Prostate gland (tissue), 2 donors: ENCODE data around the gene SNX9. TPM values are rescaled to one million over a fixed set of nuclear protein-coding genes. Genes with fewer than 3 reads are reported as not detected.

Experiments
- DNase-seq: peaks from one replicate; pipeline ENCODE4 v3.0.0-alpha.2; 2019; ENCODE audit warnings: low spot score
- H3K27ac ChIP-seq, 2 donors: fragments of 200-600 bp; sonication (generic); 2 replicates each; pipeline ENCODE4 v1.5.1; 2017 to 2019
- H3K27me3 ChIP-seq: fragments of 200-600 bp; sonication (generic); replicated peaks from 2 replicates; pipeline ENCODE4 v1.5.1; 2019; ENCODE audit not compliant: insufficient read depth
- H3K36me3 ChIP-seq, 2 donors: fragments of 200-600 bp; sonication (generic); 1 replicate in 1 of 2; 2 replicates in 1 of 2; pipeline versions ENCODE4 v1.5.1 to v1.8.1; 2017 to 2019
- H3K4me1 ChIP-seq: fragments of 200-600 bp; sonication (generic); replicated peaks from 2 replicates; pipeline ENCODE4 v1.5.1; 2019
- H3K4me3 ChIP-seq, 2 donors: fragments of 200-600 bp; sonication (generic); 2 replicates each; pipeline ENCODE4 v1.5.1; 2017 to 2019
- H3K9me3 ChIP-seq: fragments of 200-600 bp; sonication (generic); 2 replicates; pipeline ENCODE4 v1.5.1; 2017
- POLR2A ChIP-seq: fragments of 450-650 bp; IDR thresholded peaks from one replicate; pipeline ENCODE4 v1.6.1; 2016; ENCODE audit warnings: antibody characterized with exemption, mild to moderate bottlenecking
- POLR2AphosphoS5 ChIP-seq: sonication (generic); formaldehyde crosslinking; IDR thresholded peaks from one replicate; pipeline ENCODE4 v1.6.1; 2017; ENCODE audit warnings: antibody characterized with exemption
- WGBS: methylation state at CpG from one replicate; pipeline ENCODE4 v1.1.5; 2018; 5-methylcytosine and 5-hydroxymethylcytosine counted together
- intact Hi-C: fragments of 100-400 bp; cut with DNase I; formaldehyde crosslinking; loops from one replicate; pipeline ENCODE4 v1.14.2; 2022
- total RNA-seq, 2 donors: library from RNA; depleted of rRNA; stranded (reverse); fragments of >200 nt; gene quantifications; one replicate each; pipeline ENCODE4 v1.1.0, GENCODE V29; 2016
- TF ChIP-seq, protein P1 (sequence below), 4 experiments: fragments of 200-600 bp in 2 of 4; fragments of 450-650 bp in 2 of 4; sonication (generic) in 2 of 4; IDR thresholded peaks; 1 replicate in 3 of 4; 2 replicates in 1 of 4; pipeline ENCODE4 v1.5.1; 2016 to 2019; ENCODE audit warnings: antibody characterized with exemption in 4 of 4, mild to moderate bottlenecking in 2 of 4, moderate library complexity in 2 of 4

Gene SNX9
- total RNA-seq, 2 donors from 2014 or later: 39.2 to 40.6 TPM

DNA sequence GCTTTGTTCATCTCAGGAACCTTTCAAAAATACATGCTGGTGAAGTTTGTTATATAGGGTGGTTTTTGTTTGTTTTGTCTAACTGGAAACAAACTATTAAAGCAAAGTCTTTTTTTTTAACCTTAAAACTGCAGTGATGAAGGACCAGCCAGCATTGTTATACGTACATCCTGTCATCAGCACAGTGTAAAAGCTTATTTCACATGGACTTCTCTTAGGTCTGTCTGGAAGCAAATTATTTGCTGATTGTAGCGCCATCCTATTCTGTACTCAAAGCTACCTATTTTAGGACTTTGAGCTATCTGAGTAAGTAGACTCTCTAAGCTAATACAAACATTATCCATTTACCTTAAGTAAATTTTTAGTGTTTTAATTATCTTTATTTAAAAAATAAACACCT lies 61.7 kb downstream of the SNX9 start:
- DNase-seq: no peak
- H3K27me3 ChIP-seq: no peaks in the 10 kb centered on the region
- no peak for TF ChIP-seq POLR2AphosphoS5
- TF ChIP-seq, protein P1, sequence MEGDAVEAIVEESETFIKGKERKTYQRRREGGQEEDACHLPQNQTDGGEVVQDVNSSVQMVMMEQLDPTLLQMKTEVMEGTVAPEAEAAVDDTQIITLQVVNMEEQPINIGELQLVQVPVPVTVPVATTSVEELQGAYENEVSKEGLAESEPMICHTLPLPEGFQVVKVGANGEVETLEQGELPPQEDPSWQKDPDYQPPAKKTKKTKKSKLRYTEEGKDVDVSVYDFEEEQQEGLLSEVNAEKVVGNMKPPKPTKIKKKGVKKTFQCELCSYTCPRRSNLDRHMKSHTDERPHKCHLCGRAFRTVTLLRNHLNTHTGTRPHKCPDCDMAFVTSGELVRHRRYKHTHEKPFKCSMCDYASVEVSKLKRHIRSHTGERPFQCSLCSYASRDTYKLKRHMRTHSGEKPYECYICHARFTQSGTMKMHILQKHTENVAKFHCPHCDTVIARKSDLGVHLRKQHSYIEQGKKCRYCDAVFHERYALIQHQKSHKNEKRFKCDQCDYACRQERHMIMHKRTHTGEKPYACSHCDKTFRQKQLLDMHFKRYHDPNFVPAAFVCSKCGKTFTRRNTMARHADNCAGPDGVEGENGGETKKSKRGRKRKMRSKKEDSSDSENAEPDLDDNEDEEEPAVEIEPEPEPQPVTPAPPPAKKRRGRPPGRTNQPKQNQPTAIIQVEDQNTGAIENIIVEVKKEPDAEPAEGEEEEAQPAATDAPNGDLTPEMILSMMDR (IDR thresholded peaks at IDR 0.05): no peak
- no peak for TF ChIP-seq POLR2A
- no peak overlapping the region for H3K4me3 ChIP-seq
- intact Hi-C loops: no loop called here
- H3K4me1 ChIP-seq: no peaks in the 10 kb centered on the region
- no peaks in the 10 kb centered on the region for H3K9me3 ChIP-seq
- no peaks in the 10 kb centered on the region for H3K36me3 ChIP-seq
- H3K27ac ChIP-seq: no peak overlapping the region
- WGBS: 92% methylated on average over 2 of the region's 2 CpGs

DNA sequence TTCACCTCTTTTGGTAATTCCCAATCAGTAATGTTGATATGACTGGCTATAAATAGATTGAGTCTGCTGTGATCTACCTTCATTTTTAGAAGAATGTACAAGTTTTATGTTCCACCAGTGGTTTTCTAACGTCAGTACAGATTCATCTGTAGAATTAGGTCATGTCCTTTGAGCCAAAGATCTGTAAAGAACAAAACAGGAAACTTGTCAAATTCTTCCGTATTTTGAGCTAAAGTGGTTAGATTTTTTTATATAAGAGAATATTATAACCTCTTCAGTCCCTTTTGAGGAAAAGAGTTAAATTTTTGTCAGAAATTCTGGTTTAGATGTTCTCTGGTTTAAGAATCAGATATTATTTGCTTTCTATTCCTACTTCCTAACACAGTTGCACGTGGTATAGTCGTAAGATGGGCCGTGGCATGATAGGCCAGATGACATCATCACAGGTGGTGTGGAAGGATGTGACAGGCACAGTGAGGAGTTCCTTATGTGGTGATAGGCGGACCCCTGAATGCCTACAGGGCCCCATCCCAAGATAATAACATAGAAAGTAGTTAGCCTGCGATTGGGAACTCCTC lies 62.3 kb downstream of the SNX9 start:
- no peak overlapping the region for H3K27ac ChIP-seq
- H3K9me3 ChIP-seq: no peaks in the 10 kb centered on the region
- no peaks in the 10 kb centered on the region for H3K27me3 ChIP-seq
- TF ChIP-seq, protein P1 (IDR thresholded peaks at IDR 0.05): no peak
- TF ChIP-seq POLR2AphosphoS5 (no peak), POLR2A (no peak)
- no peaks in the 10 kb centered on the region for H3K4me1 ChIP-seq
- WGBS: 78% methylated on average over 7 of the region's 7 CpGs
- no peaks in the 10 kb centered on the region for H3K36me3 ChIP-seq
- H3K4me3 ChIP-seq: no peak overlapping the region
- no peak for DNase-seq
- intact Hi-C loops: no loop called here

DNA sequence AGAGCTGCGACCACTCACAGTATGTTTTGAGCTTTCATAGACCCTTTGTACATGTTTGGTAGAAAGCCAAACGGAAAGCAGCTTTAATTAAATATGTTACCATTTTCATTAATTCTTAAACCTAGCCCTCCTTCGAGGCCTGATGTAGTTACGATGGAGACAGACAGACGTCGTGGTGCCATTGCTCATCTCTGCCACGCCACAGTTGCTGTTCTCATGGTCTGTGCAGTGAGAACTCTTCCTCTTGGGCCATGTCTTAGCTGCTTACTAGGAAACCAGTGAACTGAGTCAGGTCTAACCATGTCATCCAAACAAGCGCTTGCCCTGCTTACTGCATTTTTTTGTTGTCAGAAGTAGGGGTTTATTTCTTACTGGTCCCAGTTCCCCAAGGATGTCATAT lies 62.8 kb downstream of the SNX9 start:
- intact Hi-C loops: no loop called here
- no peak for DNase-seq
- Histone ChIP-seq H3K36me3 (no peaks in the 10 kb centered on the region), H3K27ac (no peak overlapping the region), H3K4me1 (no peaks in the 10 kb centered on the region), H3K4me3 (no peak overlapping the region), H3K27me3 (no peaks in the 10 kb centered on the region), H3K9me3 (no peaks in the 10 kb centered on the region)
- TF ChIP-seq POLR2A (no peak), POLR2AphosphoS5 (no peak)
- TF ChIP-seq, protein P1 (IDR thresholded peaks at IDR 0.05): no peak
- over 99% methylated on average over 8 of the region's 8 CpGs for WGBS

DNA sequence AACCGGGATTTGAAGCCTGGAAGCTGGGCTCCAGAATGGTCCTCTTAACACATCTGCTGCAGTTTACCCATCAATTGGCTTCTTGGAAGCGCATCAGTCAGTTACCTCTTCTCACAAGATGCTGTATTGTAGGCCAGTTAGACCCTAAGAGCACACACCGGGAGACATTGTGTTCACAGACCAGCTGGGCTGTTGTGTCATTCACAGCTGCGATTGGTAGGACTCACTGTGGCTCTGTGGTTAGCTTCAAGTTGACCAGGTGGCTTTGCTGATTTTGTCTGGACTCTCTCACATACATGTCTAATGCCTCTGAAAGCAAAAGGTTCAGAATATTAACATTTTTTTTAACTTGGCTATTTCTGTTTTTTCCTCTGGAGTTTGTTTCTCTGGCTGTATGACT lies 64.8 kb downstream of the SNX9 start:
- H3K4me1 ChIP-seq: no peaks in the 10 kb centered on the region
- no peak overlapping the region for H3K4me3 ChIP-seq
- no peak for DNase-seq
- no peak overlapping the region for H3K27ac ChIP-seq
- no peaks in the 10 kb centered on the region for H3K27me3 ChIP-seq
- intact Hi-C loops: no loop called here
- WGBS: 97% methylated on average over 4 of the region's 4 CpGs
- TF ChIP-seq, protein P1 (IDR thresholded peaks at IDR 0.05): no peak
- TF ChIP-seq POLR2A (no peak), POLR2AphosphoS5 (no peak)
- no peaks in the 10 kb centered on the region for H3K9me3 ChIP-seq
- no peaks in the 10 kb centered on the region for H3K36me3 ChIP-seq

DNA sequence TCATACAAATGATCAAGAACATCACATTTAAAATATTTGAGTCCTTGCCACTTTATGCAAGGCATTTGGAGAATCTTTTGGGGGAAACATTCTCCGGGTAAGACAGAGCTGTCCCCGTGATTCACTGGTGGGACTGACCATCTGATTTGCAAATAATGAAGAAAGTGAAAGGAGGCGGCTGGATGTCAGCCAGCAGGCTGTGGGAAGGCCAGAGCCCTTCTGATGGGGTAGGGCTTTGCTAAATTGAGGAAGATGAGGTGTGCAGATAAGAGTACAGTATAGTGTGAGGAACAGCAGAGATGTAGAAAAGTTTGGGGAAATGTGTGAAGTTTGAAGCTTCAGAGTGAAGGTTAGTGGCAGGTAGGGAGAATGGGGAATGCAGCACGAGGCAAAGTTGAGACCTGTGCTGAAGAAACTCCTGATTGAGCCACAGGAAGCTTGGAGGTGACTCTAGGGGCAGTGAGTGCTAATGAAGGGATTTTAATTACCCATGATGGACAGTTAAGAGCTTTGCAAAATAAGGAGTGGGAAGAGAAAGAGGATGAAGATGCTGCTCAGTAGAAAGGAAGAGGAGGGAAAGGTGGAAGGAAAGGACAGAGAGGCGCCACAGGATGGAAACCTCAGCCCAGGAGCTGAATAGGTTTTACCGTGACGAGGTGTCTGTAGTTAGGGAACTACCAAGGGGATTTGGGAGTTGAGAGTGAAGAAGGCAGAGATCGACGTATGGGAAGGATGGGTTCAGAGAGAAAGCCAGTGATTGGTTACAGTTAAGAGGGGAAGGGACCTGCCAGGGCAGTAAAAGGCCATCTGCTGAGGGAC lies 68.7 kb downstream of the SNX9 start:
- intact Hi-C loops: no loop called here
- TF ChIP-seq POLR2AphosphoS5: no peak
- TF ChIP-seq POLR2A: no peak
- TF ChIP-seq, protein P1 (IDR thresholded peaks at IDR 0.05): no peak
- Histone ChIP-seq H3K27me3 (no peaks in the 10 kb centered on the region), H3K27ac (no peak overlapping the region), H3K4me1 (no peaks in the 10 kb centered on the region), H3K36me3 (no peaks in the 10 kb centered on the region), H3K4me3 (no peak overlapping the region), H3K9me3 (no peaks in the 10 kb centered on the region)
- WGBS: 86% methylated on average over 9 of the region's 9 CpGs
- DNase-seq: no peak
